Measurements from ENCODE around the gene SHH. TPM values are rescaled to one million over a fixed set of nuclear protein-coding genes. Genes with fewer than 3 reads are reported as not detected.

Gene SHH
- total and polyA plus RNA-seq, 2 donors (not counting 3 experiments of a cell fraction or from before 2014, with no cell fraction given), result not detected

DNA sequence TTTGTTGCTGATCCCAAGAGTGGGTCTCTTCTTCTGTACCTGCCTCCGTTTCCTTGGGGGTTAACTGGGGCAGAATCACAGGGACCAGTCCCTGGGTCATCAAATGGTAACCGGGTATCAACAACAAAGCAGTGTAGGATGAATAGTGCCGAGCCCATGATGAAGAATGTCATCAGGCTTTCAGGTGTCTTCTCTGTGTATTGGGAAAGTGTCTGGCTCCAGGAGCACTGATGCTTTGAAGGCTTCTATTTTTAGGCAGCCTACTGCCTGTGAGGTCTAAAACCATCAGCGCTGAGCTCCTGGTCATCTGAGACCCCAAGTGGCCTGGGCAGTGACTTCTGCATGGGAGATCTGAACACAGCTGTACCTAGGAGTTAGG lies 48.2 kb upstream of the SHH start:
- no peak for FAIRE-seq
- H3K9me3 ChIP-seq (replicated peaks; ENCODE audit: control insufficient read depth, insufficient read depth, low read length), result no peaks in the 10 kb centered on the region
- H3K36me3 ChIP-seq (ENCODE audit: control insufficient read depth in 2 of 2, extremely low read depth in 1 of 2, insufficient read depth in 2 of 2, low read length in 2 of 2), result no peaks in the 10 kb centered on the region
- H3K9ac ChIP-seq (replicated peaks; ENCODE audit: extremely low read depth, insufficient read depth, low read length), result no peak overlapping the region
- no peak overlapping the region for H2AFZ ChIP-seq (ENCODE audit: low read depth, low read length)
- intact Hi-C loops (cut with micrococcal nuclease), result no loop called here
- no peaks in the 10 kb centered on the region for H3K9me1 ChIP-seq (replicated peaks; ENCODE audit: control insufficient read depth, extremely low read depth, insufficient read depth, low read length)
- no peak overlapping the region for H3K27ac ChIP-seq (ENCODE audit: insufficient read depth, low read depth, low read length)
- no peaks in the 10 kb centered on the region for H3K4me1 ChIP-seq (ENCODE audit: control insufficient read depth, extremely low read depth, insufficient read depth, low read length)
- TF ChIP-seq POLR2A (IDR thresholded peaks at IDR 0.05; ENCODE audit: low read depth, low read length), result no peak
- TF ChIP-seq FOS (IDR thresholded peaks at IDR 0.05; ENCODE audit: borderline replicate concordance, insufficient read depth, low read length), result no peak
- TF ChIP-seq JUN (IDR thresholded peaks at IDR 0.05; ENCODE audit: borderline replicate concordance, insufficient read depth, insufficient read length, low read depth), result no peak
- H3K27me3 ChIP-seq (ENCODE audit: control insufficient read depth in 2 of 2, insufficient read depth in 2 of 2, low read length in 2 of 2), result no peaks in the 10 kb centered on the region
- dilution Hi-C loops (cut with MboI; ENCODE audit: extremely low pct_ligation_motif_present, low sequenced_read_pairs), result no loop called here
- no peaks in the 10 kb centered on the region for H4K20me1 ChIP-seq (replicated peaks; ENCODE audit: control insufficient read depth, extremely low read depth, insufficient read depth, low read length)
- no peak overlapping the region for H3K4me3 ChIP-seq (replicated peaks in 1 of 3; ENCODE audit: insufficient read depth in 1 of 3, low read depth in 1 of 3, low read length in 3 of 3)
- CTCF ChIA-PET, result no interaction called here
- DNase-seq (ENCODE audit: low read depth, low spot score), result no peak
- no TSS peak for BruUV-seq (replicated peaks)
- no peaks in the 10 kb centered on the region for H3K79me2 ChIP-seq (ENCODE audit: control insufficient read depth, insufficient read depth, low read length)
- no peak overlapping the region for H3K4me2 ChIP-seq (ENCODE audit: insufficient read depth, low read length)
- POLR2A ChIA-PET, result no interaction called here

DNA sequence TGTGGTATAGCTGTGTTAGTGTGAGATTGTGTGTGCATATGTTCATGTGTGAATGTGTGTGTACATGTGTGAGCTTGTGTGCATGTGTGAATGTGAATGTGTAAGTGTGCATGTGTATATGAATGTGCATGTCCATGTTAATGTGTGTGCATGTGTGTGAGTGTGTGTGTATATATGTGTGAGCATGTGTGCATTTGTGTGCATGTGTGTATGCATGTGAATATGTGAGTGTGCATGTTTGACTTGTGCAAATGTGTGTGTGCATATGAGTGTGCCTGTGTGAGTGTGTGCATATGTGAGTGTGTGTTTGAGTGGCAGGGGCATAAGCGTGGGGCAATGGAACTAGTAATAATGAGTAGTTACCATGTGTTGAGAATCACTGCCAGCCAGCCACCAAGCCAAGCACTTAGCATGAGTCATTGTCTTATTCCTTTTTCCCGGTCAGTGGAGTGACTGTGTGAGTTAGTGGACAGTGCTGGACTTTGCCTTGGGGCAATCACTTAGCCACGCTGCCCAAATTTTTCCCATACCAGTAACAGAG lies 46.3 kb upstream of the SHH start:
- Histone ChIP-seq H3K27ac (ENCODE audit: insufficient read depth, low read depth, low read length) (no peak overlapping the region), H3K4me3 (replicated peaks in 1 of 3; ENCODE audit: insufficient read depth in 1 of 3, low read depth in 1 of 3, low read length in 3 of 3) (no peak overlapping the region), H3K9ac (replicated peaks; ENCODE audit: extremely low read depth, insufficient read depth, low read length) (no peak overlapping the region), H3K9me1 (replicated peaks; ENCODE audit: control insufficient read depth, extremely low read depth, insufficient read depth, low read length) (no peaks in the 10 kb centered on the region), H3K4me1 (ENCODE audit: control insufficient read depth, extremely low read depth, insufficient read depth, low read length) (no peaks in the 10 kb centered on the region), H3K27me3 (ENCODE audit: control insufficient read depth in 2 of 2, insufficient read depth in 2 of 2, low read length in 2 of 2) (no peaks in the 10 kb centered on the region), H3K79me2 (ENCODE audit: control insufficient read depth, insufficient read depth, low read length) (no peaks in the 10 kb centered on the region), H3K9me3 (replicated peaks; ENCODE audit: control insufficient read depth, insufficient read depth, low read length) (no peaks in the 10 kb centered on the region), H2AFZ (ENCODE audit: low read depth, low read length) (no peak overlapping the region), H3K36me3 (ENCODE audit: control insufficient read depth in 2 of 2, extremely low read depth in 1 of 2, insufficient read depth in 2 of 2, low read length in 2 of 2) (no peaks in the 10 kb centered on the region), H4K20me1 (replicated peaks; ENCODE audit: control insufficient read depth, extremely low read depth, insufficient read depth, low read length) (no peaks in the 10 kb centered on the region), H3K4me2 (ENCODE audit: insufficient read depth, low read length) (no peak overlapping the region)
- dilution Hi-C loops (cut with MboI; ENCODE audit: extremely low pct_ligation_motif_present, low sequenced_read_pairs), result no loop called here
- CTCF ChIA-PET, result no interaction called here
- no TSS peak for BruUV-seq (replicated peaks)
- DNase-seq (ENCODE audit: low read depth, low spot score) (no peak), FAIRE-seq (no peak)
- POLR2A ChIA-PET, result no interaction called here
- TF ChIP-seq POLR2AphosphoS5 (IDR thresholded peaks at IDR 0.05; ENCODE audit: insufficient read depth, low read depth, low read length) (no peak), MYC (IDR thresholded peaks at IDR 0.05; ENCODE audit: low read depth, low read length) (no peak), FOS (IDR thresholded peaks at IDR 0.05; ENCODE audit: borderline replicate concordance, insufficient read depth, low read length) (no peak), GATA2 (IDR thresholded peaks at IDR 0.05; ENCODE audit: insufficient read depth, insufficient read length, low read depth, low read length) (no peak), POLR2A (IDR thresholded peaks at IDR 0.05; ENCODE audit: low read depth, low read length) (no peak), EZH2 (IDR thresholded peaks at IDR 0.05; ENCODE audit: borderline replicate concordance, low read depth, low read length, severe bottlenecking) (no peak)
- TF ChIP-seq, protein P1, sequence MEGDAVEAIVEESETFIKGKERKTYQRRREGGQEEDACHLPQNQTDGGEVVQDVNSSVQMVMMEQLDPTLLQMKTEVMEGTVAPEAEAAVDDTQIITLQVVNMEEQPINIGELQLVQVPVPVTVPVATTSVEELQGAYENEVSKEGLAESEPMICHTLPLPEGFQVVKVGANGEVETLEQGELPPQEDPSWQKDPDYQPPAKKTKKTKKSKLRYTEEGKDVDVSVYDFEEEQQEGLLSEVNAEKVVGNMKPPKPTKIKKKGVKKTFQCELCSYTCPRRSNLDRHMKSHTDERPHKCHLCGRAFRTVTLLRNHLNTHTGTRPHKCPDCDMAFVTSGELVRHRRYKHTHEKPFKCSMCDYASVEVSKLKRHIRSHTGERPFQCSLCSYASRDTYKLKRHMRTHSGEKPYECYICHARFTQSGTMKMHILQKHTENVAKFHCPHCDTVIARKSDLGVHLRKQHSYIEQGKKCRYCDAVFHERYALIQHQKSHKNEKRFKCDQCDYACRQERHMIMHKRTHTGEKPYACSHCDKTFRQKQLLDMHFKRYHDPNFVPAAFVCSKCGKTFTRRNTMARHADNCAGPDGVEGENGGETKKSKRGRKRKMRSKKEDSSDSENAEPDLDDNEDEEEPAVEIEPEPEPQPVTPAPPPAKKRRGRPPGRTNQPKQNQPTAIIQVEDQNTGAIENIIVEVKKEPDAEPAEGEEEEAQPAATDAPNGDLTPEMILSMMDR (IDR thresholded peaks at IDR 0.05; ENCODE audit: extremely low read depth in 1 of 2, insufficient read depth in 1 of 2, low read depth in 1 of 2, low read length in 2 of 2), result no peak
- TF ChIP-seq, protein P2, sequence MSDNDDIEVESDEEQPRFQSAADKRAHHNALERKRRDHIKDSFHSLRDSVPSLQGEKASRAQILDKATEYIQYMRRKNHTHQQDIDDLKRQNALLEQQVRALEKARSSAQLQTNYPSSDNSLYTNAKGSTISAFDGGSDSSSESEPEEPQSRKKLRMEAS (IDR thresholded peaks at IDR 0.05; ENCODE audit: insufficient read depth, insufficient read length), result no peak
- intact Hi-C loops (cut with micrococcal nuclease), result no loop called here
